Right lobe of liver (tissue), 6 donors: ENCODE data around the gene SPA17. TPM values are rescaled to one million over a fixed set of nuclear protein-coding genes. Genes with fewer than 3 reads are reported as not detected.

Experiments
- ATAC-seq, 4 donors: fragments of 200-7000 bp; cut with Tn5 transposase; one replicate each; pipeline ENCODE4 v1.9.1; 2020; ENCODE audit warnings: mild to moderate bottlenecking in 4 of 4, moderate library complexity in 4 of 4
- DNase-seq, 3 donors: peaks; one replicate each; pipeline ENCODE4 v3.0.0-alpha.2; 2020
- H3K27ac ChIP-seq, 3 donors: fragments of 200-600 bp; one replicate each; pipeline ENCODE4 v1.8.0; 2022
- H3K27me3 ChIP-seq, 2 donors: fragments of 200-600 bp; one replicate each; pipeline ENCODE4 v1.8.0; 2022
- H3K36me3 ChIP-seq, 4 donors: fragments of 200-600 bp; sonication (generic) in 1 of 4; one replicate each; pipeline versions ENCODE4 v1.5.1 to v1.8.0; 2017 to 2022; ENCODE audit warnings: control low read depth in 1 of 4
- H3K4me1 ChIP-seq, 4 donors: fragments of 200-600 bp; sonication (generic) in 1 of 4; one replicate each; pipeline versions ENCODE4 v1.5.1 to v1.8.0; 2017 to 2022; ENCODE audit warnings: control low read depth in 1 of 4
- H3K4me3 ChIP-seq, 3 donors: fragments of 200-600 bp; one replicate each; pipeline ENCODE4 v1.8.0; 2022
- H3K9me3 ChIP-seq, 4 donors: fragments of 200-600 bp; sonication (generic) in 1 of 4; one replicate each; pipeline versions ENCODE4 v1.5.1 to v1.8.0; 2017 to 2022; ENCODE audit warnings: control low read depth in 1 of 4
- POLR2A ChIP-seq: fragments of 450-650 bp; IDR thresholded peaks from one replicate; pipeline ENCODE4 v1.6.1; 2017; ENCODE audit warnings: antibody characterized with exemption, mild to moderate bottlenecking
- WGBS: methylation state at CpG from one replicate; pipeline ENCODE4 v1.1.6; 2018; ENCODE audit warnings: low coverage, low lambda C conversion rate; ENCODE audit not compliant: insufficient coverage; ENCODE audit errors: missing lambda C conversion rate; 5-methylcytosine and 5-hydroxymethylcytosine counted together
- intact Hi-C, 2 donors: fragments of 100-400 bp; cut with DNase I; formaldehyde crosslinking; loops; one replicate each; pipeline versions ENCODE4 v1.11.2 to v1.14.1; 2022
- total RNA-seq, 6 experiments: library from RNA; depleted of rRNA in 2 of 6; stranded (reverse); fragments of >200 nt in 2 of 6; fragmentation: NEBNext Ultra II Directional in 3 of 6; extraction: Animal tissue kit (Norgen Biotek cat#: 25700) in 3 of 6; gene quantifications; one replicate each; pipeline versions ENCODE4 v1.1.0 to v1.2.4, GENCODE V29; 2016 to 2023
- TF ChIP-seq, protein P1 (sequence below), 4 donors: fragments of 200-600 bp in 3 of 4; fragments of 450-650 bp in 1 of 4; IDR thresholded peaks; one replicate each; pipeline versions ENCODE4 v1.5.1 to v1.8.0; 2016 to 2022; ENCODE audit warnings: antibody characterized with exemption in 4 of 4, mild to moderate bottlenecking in 2 of 4
- donor health status: DM: no; HTN: yes; CAD: no.
- donor health status: DM: no; HTN: no; CAD: no.
- donor health status: DM: no; HTN: no; CAD: no.
- donor health status: DM: no; HTN: yes; CAD: no.
- donor health status: DM: no; HTN: yes; CAD: no.

SPA17 gene
- total RNA-seq, 6 experiments from 2014 or later = 0.23 to 4.0 (median 1.2) TPM

DNA sequence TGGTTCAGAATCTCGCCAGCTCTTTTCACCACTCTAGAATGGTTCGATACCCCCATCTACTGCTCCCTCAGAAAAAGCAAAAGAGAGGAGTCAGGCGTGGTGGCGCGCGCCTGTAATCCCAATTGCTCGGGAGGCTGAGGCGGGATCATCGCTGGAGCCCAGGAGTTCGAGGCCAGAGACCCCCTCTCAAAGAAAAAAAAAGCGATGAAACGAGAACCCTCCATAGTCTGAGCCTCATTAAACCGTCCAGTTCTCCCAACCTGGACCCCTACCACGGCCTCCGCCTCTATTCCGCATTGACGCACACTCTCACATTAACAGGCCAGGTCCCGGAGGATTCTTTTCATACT is 439 bp downstream of the SPA17 start:
- Histone ChIP-seq H3K4me1 (peaks cover 0 to 8% (median 0%) of the 10 kb centered on the region in 4 donors), H3K27me3 (no peaks in the 10 kb centered on the region), H3K4me3 (peak overlapping the region; percentile 61 to 82 (median 81)), H3K27ac (peak overlapping the region in 2 of 3 donors; percentile 51 to 55), H3K9me3 (no peaks in the 10 kb centered on the region), H3K36me3 (no peaks in the 10 kb centered on the region)
- DNase-seq = no peak
- TF ChIP-seq POLR2A = no peak
- TF ChIP-seq, protein P1, sequence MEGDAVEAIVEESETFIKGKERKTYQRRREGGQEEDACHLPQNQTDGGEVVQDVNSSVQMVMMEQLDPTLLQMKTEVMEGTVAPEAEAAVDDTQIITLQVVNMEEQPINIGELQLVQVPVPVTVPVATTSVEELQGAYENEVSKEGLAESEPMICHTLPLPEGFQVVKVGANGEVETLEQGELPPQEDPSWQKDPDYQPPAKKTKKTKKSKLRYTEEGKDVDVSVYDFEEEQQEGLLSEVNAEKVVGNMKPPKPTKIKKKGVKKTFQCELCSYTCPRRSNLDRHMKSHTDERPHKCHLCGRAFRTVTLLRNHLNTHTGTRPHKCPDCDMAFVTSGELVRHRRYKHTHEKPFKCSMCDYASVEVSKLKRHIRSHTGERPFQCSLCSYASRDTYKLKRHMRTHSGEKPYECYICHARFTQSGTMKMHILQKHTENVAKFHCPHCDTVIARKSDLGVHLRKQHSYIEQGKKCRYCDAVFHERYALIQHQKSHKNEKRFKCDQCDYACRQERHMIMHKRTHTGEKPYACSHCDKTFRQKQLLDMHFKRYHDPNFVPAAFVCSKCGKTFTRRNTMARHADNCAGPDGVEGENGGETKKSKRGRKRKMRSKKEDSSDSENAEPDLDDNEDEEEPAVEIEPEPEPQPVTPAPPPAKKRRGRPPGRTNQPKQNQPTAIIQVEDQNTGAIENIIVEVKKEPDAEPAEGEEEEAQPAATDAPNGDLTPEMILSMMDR (IDR thresholded peaks at IDR 0.05) = no peak
- intact Hi-C loops = loop anchor here (5.0 kb wide), 1 partner anchor 88 kb away; the partner anchor contains the start of gene ESAM (in 2 of the 2)
- WGBS = 35% methylated on average over 18 of the region's 18 CpGs
- ATAC-seq = no peak

DNA sequence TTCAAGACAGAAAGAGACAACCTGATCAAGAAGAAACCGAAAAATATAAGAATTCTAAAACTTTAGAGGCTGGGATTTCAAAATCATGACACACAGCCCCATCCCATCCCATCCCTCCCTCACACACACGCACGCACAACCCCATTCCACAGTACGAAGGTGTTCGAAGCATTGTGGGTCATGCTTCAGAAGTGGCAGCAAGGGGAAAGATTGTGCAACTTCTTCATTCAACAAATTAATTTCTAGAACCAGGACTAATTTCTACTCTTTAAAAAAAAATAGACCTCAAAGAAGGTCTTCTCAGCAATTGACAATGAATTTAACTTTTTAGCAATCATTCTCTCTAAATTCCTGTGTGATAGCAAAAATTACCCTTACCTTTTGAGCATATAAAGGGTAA is 867 bp downstream of the SPA17 start:
- DNase-seq (no peak), ATAC-seq (no peak)
- no peak overlapping the region for H3K27ac ChIP-seq
- peaks cover 0 to 8% (median 0%) of the 10 kb centered on the region in 4 donors for H3K4me1 ChIP-seq
- 79% methylated on average over 5 of the region's 5 CpGs for WGBS
- no peaks in the 10 kb centered on the region for H3K27me3 ChIP-seq
- H3K4me3 ChIP-seq = no peak overlapping the region
- H3K9me3 ChIP-seq = no peaks in the 10 kb centered on the region
- intact Hi-C loops = loop anchor here (5.0 kb wide), 1 partner anchor 88 kb away; the partner anchor contains the start of gene ESAM (in 2 of the 2)
- H3K36me3 ChIP-seq = no peaks in the 10 kb centered on the region
- no peak for TF ChIP-seq POLR2A
- TF ChIP-seq, protein P1 (IDR thresholded peaks at IDR 0.05) = no peak

DNA sequence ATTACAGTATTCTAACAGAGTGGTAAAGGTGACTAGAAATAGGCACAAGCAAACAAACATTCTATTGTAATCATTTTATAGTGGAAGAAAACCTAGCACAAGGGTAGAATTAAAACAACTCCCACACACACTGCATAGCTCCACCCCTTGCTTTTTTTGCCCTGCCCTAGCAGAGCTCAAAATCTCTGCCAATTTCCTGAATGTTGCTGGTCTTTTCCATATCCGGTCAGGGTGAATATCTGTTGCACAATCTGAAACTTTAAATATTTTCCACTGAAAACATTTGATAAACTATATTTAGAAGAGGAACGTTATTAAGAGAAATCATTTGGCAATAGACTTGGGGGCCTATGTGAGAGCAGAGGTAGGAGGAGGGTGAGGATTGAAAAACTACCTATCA is 2.7 kb downstream of the SPA17 start:
- Histone ChIP-seq H3K27ac (no peak overlapping the region), H3K4me1 (peaks cover 0 to 8% (median 0%) of the 10 kb centered on the region in 4 donors), H3K27me3 (no peaks in the 10 kb centered on the region), H3K9me3 (no peaks in the 10 kb centered on the region), H3K4me3 (no peak overlapping the region), H3K36me3 (no peaks in the 10 kb centered on the region)
- ATAC-seq (peak in 3 of 4 donors; percentile 18 to 65 (median 22)), DNase-seq (peak in 1 of 3 donors; percentile 25)
- intact Hi-C loops = no loop called here
- WGBS = 0% methylated on average over 2 of the region's 2 CpGs
- TF ChIP-seq POLR2A = no peak
- TF ChIP-seq, protein P1 (IDR thresholded peaks at IDR 0.05) = no peak

DNA sequence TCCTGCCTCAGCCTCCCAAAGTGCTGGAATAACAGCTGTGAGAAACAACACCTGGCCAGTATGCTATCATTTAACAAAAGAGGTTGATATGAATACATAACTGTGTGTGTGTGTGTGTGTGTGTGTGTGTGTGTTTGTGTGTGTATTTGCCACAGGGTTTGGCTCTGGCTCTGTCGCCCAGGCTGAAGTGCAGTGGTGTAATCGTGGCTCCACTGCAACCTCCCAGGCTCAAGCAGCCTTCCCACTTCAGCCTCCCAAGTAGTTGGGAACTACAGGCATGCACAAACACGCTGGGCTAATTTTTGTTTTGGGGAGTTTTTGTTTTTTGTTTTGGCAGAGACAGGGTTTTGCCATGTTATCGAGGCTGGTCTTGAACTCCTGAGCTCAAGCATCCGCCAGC is 4.7 kb downstream of the SPA17 start:
- intact Hi-C loops = no loop called here
- ATAC-seq (no peak), DNase-seq (no peak)
- TF ChIP-seq POLR2A = no peak
- TF ChIP-seq, protein P1 (IDR thresholded peaks at IDR 0.05) = no peak
- no peaks in the 10 kb centered on the region for H3K27me3 ChIP-seq
- H3K27ac ChIP-seq = no peak overlapping the region
- peaks cover 0 to 3% (median 0%) of the 10 kb centered on the region in 4 donors for H3K9me3 ChIP-seq
- no peaks in the 10 kb centered on the region for H3K4me1 ChIP-seq
- no peaks in the 10 kb centered on the region for H3K36me3 ChIP-seq
- H3K4me3 ChIP-seq = no peak overlapping the region
- WGBS = 79% methylated on average over 5 of the region's 5 CpGs

DNA sequence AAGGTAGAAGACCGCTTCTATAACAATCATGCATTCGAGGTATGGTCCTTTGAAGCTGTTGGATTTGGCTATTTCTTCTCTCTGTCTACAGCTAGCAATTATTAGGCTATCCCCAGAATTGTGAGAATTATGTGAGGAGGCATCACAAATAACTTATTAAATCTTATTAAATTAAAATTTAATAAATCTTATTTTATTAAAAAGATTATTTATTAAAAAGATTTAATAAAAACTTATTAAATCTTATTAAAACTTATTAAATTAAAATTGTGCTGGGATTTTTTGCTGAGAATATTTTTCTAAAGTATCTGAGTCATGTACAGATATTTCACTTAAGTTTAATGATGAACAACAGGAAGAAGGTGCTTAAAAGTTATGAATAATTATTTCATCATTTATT is 7.7 kb downstream of the SPA17 start:
- no peaks in the 10 kb centered on the region for H3K4me1 ChIP-seq
- H3K36me3 ChIP-seq = no peaks in the 10 kb centered on the region
- no peak overlapping the region for H3K27ac ChIP-seq
- DNase-seq (no peak), ATAC-seq (no peak)
- H3K4me3 ChIP-seq = no peak overlapping the region
- TF ChIP-seq, protein P1 (IDR thresholded peaks at IDR 0.05) = no peak
- no peaks in the 10 kb centered on the region for H3K27me3 ChIP-seq
- intact Hi-C loops = no loop called here
- H3K9me3 ChIP-seq = peaks cover 0 to 3% (median 0%) of the 10 kb centered on the region in 4 donors
- WGBS = 88% methylated on average over 2 of the region's 2 CpGs
